Amniotic stem cell (primary cell): ENCODE measurements around the gene FBXO42.
A peak's percentile ranks its signal among the peaks of the same experiment; 100 is the strongest.
"Not testable (repeated sequence)": the region's sequence is repeated elsewhere in the genome, so short reads cannot be mapped to it uniquely, and the experiment has no call there.

Source experiments
- DNase-seq: peaks from one replicate; lab custom pipeline; 2025; lab: John Stamatoyannopoulos, UW

FBXO42 gene

DNA sequence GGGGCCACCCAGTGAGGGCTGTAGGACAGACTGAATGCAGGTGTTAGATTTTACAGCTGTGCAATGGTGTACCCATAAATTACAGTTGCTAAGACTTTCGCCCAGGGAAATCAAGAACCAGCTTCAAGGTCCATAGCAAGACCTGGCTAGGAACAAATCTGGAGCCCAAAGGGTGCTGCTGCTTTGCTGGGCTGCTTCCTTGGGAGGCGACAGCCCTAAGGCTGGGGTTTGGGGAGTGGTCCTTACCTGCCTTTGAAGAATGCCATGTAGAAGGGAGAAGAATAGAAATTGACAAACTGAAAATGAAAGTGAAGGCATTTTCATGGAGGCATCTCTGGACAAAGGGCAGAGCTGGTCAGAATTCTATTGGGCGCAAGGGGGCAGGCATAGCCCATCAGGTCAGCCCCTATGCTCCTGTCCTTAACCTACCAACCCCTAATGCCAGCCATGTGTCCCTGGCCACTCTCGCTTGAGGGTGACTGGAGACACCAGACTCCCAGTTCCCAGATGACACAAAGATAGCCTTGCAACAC lies 132.2 kb downstream of the FBXO42 start:
- no peak for DNase-seq

DNA sequence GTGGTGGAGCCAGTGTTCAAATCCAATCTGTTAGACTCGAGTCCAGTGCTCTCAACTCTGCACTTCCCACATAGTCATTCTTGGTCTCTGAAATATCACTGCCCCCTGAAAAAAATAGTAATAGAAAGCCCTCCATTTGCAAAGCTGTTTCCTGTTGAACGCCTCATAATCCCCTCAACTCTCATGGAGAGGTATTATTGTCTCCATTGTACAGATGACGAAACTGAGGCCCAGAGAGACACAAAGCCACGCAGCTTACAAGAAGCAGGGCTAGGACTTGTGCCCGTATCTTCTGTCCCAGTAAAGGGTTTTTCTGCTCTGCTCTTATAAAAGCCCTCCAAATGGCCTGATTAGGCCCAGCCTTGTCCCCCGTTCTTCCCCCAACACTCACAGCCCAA lies 133.6 kb downstream of the FBXO42 start:
- DNase-seq = no peak

DNA sequence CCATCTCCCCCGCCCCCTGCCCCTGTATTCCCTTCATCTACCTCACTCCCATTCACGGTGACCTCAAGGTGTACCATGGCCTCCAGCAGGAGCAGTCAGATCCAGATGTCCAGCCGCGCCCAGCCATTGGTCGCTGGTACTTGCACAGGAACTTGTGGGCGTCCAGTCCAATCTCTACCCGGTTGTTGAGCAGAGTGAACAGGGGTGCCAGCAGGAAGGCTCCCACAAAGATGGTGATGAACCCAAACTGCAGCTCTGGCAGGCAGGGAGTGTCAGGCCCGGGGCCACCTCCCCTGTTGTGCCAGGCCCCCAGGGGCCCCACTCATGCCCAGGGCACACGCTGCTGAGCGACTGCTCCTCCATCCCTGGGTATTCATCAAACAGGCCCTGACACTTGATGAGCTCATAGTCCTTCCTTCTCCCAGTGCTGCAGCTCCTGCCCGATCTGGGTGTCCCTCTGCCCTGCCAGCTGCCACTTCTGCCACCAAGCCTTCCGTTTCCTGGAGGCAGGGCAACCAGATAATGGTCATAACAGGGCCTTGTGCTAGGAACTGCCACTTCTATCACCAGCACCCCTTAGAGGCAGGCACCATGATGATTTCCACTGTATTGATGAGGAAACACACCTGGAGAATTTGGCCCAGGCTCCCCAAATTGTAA lies 134.1 kb downstream of the FBXO42 start:
- no peak for DNase-seq

DNA sequence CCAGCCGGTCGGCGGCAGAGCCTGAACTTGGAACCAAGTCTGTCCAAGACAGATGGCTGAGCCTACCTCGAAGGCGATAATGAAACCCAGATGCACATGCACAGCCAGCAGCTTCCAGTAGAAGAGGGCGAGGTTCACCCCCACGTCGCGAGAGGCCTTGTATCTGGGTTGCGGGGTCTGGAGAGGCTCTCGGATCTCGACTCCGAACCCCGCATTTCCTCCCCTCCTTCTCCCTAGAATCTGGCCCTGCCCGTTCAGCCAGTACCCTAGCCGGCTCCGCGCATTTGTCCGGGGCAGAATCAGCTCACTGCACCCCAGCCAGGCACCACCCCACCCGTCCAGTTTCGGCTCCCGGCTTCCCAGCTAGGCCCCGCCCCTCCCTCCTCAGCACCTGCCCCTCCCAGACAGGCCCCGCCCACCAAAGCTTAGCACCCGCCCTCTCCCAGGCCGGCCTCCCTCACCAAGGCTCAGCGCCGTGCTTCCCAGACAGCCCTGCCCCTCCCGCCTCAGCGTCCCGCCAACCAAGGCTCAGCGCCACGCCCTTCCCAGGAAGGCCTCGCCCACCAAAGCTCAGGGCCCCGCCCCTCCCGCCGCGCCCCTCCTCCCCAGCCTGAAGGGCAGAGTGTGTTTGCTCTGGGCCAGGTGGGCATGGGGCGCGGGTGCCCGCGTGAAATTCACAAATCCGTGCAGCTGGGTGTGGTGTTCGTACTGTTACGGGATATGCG lies 135.1 kb downstream of the FBXO42 start:
- peak; percentile 93 for DNase-seq

GRCh38 chr1:16215882-16216753 lies 136.2 kb downstream of the FBXO42 start:
- peak; percentile 51 for DNase-seq

DNA sequence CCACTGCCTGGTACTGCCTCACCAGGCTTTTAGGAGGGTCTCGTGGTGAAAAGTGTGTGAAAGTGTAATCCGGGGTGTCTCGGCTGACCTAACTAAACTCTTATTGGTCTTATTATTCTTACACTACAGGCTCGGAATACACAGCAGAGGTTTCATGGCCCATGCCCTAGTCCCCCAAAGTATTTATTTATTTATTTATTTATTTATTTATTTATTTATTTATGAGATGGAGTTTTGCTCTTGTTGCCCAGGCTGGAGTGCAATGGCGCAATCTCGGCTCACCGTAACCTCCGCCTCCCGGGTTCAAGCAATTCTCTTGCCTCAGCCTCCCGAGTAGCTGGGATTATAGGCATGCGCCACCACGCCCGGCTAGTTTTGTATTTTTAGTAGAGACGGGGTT lies 137.0 kb downstream of the FBXO42 start:
- DNase-seq = not testable (repeated sequence)

DNA sequence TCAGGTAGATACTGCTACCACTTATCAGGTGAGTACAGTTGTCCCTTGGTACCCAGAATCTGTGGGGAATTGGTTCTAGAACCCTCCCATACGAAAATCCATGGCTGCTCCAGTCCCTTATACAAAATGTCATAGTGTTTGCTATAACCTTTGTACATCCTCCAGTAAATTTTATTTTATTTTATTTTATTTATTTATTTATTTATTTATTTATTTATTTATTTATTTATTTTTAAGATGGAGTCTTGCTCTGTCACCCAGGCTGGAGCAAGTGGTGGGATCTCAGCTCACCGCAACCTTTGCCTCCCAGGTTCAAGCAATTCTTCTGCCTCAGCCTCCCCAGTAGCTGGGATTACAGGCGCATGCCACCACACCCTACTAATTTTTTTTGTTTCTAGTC lies 138.7 kb downstream of the FBXO42 start:
- not testable (repeated sequence) for DNase-seq

DNA sequence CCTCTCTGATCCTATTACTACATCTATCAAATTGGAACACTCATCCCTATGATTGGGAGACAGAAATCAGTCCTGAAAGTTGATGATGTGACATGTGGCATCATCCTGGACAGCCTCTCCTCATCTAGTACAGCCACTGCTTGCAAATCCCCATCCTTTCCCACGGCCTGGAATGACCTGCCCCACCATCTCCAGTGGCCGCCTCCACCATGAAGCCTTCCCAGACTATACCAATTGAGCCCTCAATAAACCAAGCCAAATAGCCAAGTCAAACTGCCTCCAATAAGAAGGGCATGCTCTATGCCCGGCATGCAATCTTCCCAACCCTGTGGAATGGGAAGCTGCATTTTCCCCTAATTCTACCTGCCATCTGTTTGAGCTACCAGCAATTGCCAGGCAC lies 139.3 kb downstream of the FBXO42 start:
- DNase-seq = no peak

DNA sequence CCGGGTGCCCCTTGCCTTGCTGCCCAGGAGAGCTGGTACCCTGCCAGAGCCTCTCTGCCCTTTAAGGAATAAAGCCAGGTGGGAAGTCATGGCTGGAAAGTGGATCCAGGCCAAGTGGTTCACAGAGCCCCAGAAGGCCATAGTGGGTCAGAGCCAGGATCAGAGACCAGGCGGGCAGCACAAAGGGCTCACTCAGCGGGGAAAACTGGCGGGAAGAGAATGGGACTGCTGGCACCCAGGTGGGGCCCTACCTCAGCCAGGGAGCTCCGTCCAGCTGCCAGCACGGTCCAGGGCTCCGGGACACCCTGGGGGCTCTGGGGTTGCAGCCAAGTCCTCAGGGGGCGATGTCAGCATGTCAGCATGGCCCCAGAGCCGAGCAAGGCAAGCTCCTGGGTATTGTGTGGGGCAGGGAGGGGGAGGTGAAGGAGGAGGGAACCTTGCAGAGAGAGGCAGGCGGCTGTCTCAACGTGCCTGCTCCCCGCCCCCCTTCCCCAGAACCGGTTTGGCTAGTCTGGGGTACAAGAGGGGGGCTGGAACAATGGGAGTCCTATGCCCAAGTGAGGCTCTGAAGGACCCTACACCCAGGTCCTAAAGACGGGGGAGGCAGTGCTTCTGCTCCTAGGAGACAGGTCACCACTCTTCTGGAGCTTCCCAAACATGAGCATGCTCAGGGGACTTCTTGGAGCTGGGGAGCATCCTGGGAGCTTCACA lies 139.9 kb downstream of the FBXO42 start, which contains the start of gene ARHGEF19:
Gene ARHGEF19, minus strand, starts transcription at position 402 of the 711 bp plus-strand sequence. CDS start 3,598 bp downstream, outside the sequence.
- DNase-seq = no peak

DNA sequence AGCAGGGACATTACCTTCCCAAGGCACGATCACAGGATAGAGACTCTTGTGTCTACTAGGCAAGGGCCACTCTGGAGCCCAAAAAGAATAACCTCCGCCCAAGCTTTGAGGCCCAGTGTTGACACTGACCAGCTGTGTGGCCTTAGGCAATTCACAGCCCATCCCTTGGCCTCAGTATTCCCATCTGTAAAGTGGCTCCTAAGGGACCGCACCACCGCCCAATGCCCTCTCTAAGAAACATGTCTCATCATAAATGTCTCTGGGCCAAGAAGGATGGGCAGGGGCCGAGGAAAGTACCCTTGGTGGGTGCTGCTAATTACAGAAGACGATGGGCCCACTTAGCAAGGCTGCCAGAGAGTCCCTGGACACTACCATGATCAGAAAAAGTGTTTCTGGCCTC lies 140.5 kb downstream of the FBXO42 start:
- DNase-seq = no peak

GRCh38 chr1:16210581-16210980 lies 141.7 kb downstream of the FBXO42 start:
- DNase-seq = no peak

DNA sequence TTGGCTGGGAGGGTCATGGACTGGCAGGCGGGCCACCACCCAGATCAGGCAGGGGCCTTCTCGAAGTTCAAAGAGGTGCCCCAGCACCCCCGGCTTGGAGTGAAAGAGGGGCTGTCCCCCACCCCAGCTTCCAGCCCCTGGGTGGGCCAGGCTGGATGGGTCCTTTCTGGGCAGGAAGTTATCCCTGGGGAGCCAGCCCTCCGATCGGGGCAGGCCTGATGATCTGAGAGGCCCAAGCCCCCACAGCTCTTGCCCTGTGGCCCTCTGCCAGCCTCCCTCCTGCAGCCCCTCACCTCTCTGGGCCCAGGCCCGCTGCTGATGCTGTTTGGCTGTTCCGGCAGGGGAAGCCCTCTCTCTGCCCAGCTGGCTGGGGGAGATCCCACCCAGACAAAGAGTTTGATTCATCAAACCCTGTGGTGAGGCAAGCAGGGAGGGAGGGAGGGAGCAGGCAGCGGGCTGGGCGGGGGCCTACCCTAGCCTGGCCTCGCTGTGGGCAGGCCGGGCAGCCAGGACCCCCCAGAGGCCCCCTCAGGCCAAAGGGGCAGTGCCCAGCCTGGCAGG lies 142.4 kb downstream of the FBXO42 start:
- DNase-seq = no peak

DNA sequence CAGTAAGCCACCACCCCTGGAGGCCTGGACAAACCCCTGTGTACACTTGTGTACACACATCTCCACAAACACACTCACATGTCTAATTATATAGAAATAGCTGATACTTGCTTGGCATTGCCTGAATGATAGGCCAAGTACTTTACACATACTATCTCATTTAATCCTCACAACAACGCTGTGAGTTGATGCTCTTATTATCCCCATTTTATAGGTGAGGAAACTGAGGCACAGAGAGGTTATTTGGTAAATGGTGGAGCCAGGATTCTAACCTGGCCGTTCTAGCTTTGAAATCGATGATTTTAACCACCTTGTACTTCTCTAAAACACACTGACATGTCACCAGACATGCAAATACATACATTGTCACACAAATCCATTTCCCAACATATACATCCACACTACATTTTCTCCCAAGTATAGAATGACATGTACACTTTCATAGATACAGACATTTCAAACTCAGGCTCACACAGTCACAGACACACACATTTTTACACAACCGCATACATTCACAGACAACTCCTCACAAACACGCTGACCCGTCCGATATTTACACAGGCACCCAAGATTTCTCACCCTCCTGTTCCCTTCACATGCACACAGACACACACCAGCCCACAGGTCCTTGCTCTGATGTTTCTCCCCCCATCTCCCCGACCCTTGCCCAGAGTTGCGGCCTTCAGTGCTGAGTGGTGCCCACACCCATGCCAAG lies 143.0 kb downstream of the FBXO42 start:
- no peak for DNase-seq

DNA sequence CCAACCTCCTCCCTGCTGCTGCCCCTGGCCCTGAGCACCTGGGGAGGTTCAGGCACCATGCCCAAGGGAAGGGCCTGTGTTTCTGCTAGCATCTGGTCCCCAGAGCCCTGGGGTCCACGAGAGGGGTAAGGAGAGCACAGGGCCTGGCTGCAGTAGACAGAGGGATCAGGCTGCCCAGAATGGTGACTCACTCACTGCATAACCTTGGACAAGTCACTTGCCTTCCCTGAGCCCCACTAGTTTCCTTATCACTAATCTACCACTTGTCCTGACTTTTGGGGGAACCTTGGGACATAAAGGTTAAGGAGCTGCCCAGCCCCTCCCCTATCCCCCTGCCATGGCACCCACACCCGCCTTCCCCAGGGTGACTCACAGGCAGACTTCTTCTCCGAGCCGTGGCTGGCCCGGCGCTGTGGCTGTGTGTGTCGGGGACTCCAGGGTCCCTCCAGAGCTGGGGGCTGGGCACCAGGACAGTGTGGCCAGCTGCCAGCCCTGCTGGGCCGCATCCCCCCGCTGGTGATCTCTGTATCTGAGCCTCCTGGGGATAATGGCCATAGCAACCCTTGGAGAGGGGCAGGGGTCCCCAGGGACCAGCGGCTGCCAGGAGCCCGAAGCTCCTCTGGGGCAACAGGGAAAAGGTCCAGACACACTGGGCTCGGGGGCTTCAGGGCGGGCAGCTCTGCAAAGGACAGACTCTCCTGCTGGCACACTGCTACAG lies 143.9 kb downstream of the FBXO42 start:
- no peak for DNase-seq

- no peak for DNase-seq
Measured at GRCh38 chr1:16207318-16208269, 144.7 kb downstream of the FBXO42 start.

DNA sequence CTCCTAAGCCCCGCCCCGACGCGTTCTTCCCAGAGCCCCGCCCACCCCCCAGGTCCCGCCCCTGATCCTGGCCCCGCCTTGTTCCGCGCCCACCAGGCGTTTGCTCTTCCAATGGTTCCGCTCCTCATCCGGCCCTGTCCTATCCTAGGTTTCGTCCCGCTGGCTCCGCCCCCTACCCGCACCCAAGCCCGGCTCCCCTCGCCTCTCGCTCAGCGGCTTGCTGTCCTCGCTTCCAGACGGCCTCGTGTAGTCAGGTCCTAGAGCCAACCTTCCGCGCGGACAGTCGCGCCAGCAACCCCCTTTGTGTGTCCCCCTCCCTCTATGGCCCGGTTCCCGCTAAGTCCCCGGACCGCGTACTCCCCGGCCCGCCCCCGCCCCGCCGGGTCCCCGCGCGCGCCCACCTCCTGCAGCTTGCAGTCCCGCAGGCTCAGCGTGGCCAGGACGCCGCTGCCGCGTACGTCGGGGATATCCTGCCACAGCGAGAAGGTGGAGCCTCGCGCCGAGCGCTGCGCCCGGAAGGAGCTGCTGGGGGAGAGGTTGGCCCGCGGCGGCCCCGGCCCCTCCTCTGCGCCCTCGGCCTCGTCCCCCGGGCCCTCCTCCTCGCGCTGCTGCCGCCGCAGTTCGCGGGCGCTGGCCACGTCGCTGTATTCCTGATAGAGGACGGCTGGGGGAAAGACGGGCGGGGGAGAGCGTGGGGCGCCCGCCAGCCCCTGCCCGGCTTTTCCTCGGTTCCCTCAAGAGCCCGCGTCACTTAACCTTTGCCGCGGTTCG lies 145.5 kb downstream of the FBXO42 start:
- DNase-seq = peak; percentile 98

DNA sequence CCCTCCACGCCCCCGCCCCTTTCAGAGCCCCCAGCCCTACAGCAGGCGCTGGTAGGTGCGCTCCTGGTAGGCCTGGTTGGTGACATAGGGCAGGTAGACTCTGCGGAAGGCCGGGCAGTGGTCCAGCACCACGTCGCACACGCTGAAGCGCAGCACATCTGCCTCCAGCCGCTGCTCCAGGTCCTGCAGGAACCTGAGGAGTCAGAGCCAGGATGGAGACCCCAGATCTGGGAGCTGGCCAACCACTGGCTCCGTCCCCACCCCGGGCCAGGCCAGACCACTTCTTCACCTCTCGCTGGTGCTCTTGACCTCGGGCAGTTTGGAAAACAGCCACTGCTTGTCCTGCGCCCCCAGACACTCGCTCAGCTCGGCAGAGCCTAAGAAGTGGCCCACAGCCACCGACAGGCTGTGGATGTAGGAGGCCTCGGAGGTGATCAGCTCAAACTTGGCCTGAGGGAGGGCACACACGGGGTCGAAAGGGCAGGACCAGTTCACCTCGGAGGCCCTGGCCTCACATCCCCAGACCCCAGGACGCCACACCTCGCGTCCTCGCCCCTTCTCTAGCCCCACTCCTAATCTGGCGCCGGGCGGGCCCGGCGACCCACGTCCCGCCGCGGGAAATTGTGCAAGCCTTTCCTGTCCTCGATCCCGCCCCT lies 146.3 kb downstream of the FBXO42 start:
- DNase-seq = no peak

DNA sequence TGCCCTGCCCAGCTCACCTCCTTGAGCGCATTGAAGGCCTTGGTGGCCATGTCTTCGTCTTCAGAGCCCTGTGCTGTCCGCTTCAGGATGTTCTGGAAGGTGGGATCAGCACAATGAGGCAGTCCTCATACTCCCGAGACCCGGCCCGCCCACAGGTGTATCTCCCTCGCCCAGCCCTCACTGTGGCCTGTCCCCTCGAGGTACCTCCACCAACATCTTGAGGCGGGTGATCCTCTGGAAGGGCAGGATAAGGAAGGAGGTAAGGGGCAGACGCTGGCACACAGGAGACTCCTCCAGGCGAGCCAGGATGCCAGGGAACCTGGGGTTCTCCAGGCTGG lies 147.0 kb downstream of the FBXO42 start:
- DNase-seq = no peak
